PC-3 (cell line): ENCODE results near the gene ULK4.

Experiments used
- EZH2 ChIP-seq: fragments of 300-600 bp; sonication (generic); IDR thresholded peaks from one replicate; pipeline ENCODE4 v1.6.1; 2017; ENCODE audit warnings: antibody characterized with exemption, mild to moderate bottlenecking, low read length; ENCODE audit not compliant: unreplicated experiment
- TF ChIP-seq, protein P1 (sequence below): fragments of 300-600 bp; sonication (generic); conservative IDR thresholded peaks from 2 replicates; pipeline ENCODE4 v1.5.1; 2017; ENCODE audit warnings: antibody characterized with exemption, low read depth, mild to moderate bottlenecking, low read length

DNA sequence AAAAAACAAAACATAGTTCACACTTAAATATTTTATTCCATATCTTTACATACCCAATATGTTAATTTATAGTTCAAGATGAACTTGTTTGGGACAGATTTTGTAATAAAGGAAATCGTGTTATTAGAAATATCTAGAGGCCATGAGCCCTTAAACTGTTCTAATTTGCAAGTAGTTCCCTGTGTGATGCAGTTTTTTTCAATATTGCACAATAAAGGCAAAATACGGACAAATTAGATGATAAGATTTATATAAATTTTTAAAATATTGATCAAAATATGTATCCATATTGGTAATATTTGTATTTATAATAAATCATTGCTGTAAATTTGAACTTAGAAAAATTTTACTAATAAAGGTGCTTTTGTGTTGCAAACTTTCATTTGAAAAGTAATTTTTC lies 738.8 kb downstream of the ULK4 start:
- TF ChIP-seq, protein P1, sequence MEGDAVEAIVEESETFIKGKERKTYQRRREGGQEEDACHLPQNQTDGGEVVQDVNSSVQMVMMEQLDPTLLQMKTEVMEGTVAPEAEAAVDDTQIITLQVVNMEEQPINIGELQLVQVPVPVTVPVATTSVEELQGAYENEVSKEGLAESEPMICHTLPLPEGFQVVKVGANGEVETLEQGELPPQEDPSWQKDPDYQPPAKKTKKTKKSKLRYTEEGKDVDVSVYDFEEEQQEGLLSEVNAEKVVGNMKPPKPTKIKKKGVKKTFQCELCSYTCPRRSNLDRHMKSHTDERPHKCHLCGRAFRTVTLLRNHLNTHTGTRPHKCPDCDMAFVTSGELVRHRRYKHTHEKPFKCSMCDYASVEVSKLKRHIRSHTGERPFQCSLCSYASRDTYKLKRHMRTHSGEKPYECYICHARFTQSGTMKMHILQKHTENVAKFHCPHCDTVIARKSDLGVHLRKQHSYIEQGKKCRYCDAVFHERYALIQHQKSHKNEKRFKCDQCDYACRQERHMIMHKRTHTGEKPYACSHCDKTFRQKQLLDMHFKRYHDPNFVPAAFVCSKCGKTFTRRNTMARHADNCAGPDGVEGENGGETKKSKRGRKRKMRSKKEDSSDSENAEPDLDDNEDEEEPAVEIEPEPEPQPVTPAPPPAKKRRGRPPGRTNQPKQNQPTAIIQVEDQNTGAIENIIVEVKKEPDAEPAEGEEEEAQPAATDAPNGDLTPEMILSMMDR, result no peak
- TF ChIP-seq EZH2, result no peak
